Tibial nerve (tissue), 4 donors: Measurements from ENCODE around the gene INO80D. TPM values are rescaled to one million over a fixed set of nuclear protein-coding genes. Genes with fewer than 3 reads are reported as not detected.

Experiments used
- DNase-seq, 2 donors: peaks; one replicate each; pipeline ENCODE4 v3.0.0-alpha.2; 2019; ENCODE audit warnings: low spot score in 2 of 2
- H3K27ac ChIP-seq, 4 donors: fragments of 200-600 bp; sonication (generic) in 3 of 4; one replicate each; pipeline ENCODE4 v1.5.1; 2017 to 2019; ENCODE audit warnings: mild to moderate bottlenecking in 1 of 4
- H3K27me3 ChIP-seq, 2 donors: fragments of 200-600 bp; sonication (generic) in 1 of 2; one replicate each; pipeline versions ENCODE4 v1.5.1 to v1.6.0; 2017 to 2019
- H3K36me3 ChIP-seq, 3 donors: fragments of 200-600 bp; sonication (generic); one replicate each; pipeline ENCODE4 v1.5.1; 2018 to 2019
- H3K4me1 ChIP-seq, 4 donors: fragments of 200-600 bp; sonication (generic) in 3 of 4; one replicate each; pipeline ENCODE4 v1.5.1; 2017 to 2019
- H3K4me3 ChIP-seq, 4 donors: fragments of 200-600 bp; sonication (generic) in 3 of 4; one replicate each; pipeline ENCODE4 v1.5.1; 2017 to 2019; ENCODE audit warnings: mild to moderate bottlenecking in 1 of 4, moderate library complexity in 1 of 4
- H3K9me3 ChIP-seq, 4 donors: fragments of 200-600 bp; sonication (generic) in 3 of 4; one replicate each; pipeline ENCODE4 v1.5.1; 2017 to 2019
- EP300 ChIP-seq, 2 donors: sonication (generic); formaldehyde crosslinking; IDR thresholded peaks; one replicate each; pipeline ENCODE4 v1.6.1; 2017; ENCODE audit warnings: antibody characterized with exemption in 2 of 2, mild to moderate bottlenecking in 1 of 2
- POLR2A ChIP-seq, 2 donors: fragments of 450-650 bp; IDR thresholded peaks; one replicate each; pipeline ENCODE4 v1.6.1; 2017; ENCODE audit warnings: antibody characterized with exemption in 2 of 2, mild to moderate bottlenecking in 2 of 2, moderate library complexity in 2 of 2
- WGBS, 2 donors: methylation state at CpG; one replicate each; pipeline ENCODE4 v1.1.5; 2018; 5-methylcytosine and 5-hydroxymethylcytosine counted together
- total RNA-seq, 4 donors: library from RNA; depleted of rRNA; stranded (reverse); fragments of >200 nt; gene quantifications; one replicate each; pipeline ENCODE4 v1.1.0, GENCODE V29; 2016
- TF ChIP-seq, protein P1 (sequence below), 5 experiments: fragments of 200-600 bp in 3 of 5; fragments of 450-650 bp in 2 of 5; sonication (generic) in 3 of 5; IDR thresholded peaks; one replicate each; pipeline ENCODE4 v1.5.1; 2016 to 2019; ENCODE audit warnings: antibody characterized with exemption in 5 of 5, mild to moderate bottlenecking in 3 of 5, moderate library complexity in 2 of 5

Gene INO80D
- total RNA-seq, 4 donors from 2014 or later = 16.9 to 24.3 (median 20.6) TPM

DNA sequence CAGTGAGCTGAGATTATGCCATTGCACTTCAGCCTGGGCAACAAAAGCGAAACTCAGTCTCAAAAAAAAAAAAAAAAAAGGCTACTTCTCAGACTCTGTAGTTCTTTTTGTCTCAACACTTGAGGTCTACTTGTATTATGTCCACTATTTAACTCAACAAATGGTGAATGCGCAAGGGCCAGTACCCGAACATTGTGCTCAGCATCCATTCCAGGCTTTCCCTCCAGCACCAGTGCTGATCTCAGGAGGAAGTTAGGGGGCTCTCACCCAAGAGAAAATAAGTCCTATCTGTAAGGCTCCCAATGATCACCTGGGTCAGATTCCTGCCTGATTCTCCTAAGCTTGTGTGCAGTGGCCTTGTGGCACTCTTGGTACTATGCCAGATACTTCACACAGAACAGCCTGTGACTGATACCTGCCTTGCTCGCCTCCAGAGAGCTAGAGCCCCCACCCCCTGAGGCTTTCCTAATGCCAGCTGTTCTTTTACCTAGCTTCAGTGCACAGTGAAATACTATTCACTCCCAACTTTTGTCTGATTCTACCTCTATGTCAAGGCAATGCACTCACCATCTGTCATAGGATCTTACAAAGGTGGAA lies 74.9 kb downstream of the INO80D start:
- Histone ChIP-seq H3K27me3 (no peaks in the 10 kb centered on the region), H3K27ac (no peak overlapping the region), H3K9me3 (no peaks in the 10 kb centered on the region), H3K36me3 (peaks cover 0 to 73% (median 7%) of the 10 kb centered on the region in 3 donors), H3K4me3 (no peak overlapping the region), H3K4me1 (no peaks in the 10 kb centered on the region)
- TF ChIP-seq POLR2A (IDR thresholded peaks at IDR 0.05) = no peak
- TF ChIP-seq EP300 (IDR thresholded peaks at IDR 0.05) = no peak
- TF ChIP-seq, protein P1, sequence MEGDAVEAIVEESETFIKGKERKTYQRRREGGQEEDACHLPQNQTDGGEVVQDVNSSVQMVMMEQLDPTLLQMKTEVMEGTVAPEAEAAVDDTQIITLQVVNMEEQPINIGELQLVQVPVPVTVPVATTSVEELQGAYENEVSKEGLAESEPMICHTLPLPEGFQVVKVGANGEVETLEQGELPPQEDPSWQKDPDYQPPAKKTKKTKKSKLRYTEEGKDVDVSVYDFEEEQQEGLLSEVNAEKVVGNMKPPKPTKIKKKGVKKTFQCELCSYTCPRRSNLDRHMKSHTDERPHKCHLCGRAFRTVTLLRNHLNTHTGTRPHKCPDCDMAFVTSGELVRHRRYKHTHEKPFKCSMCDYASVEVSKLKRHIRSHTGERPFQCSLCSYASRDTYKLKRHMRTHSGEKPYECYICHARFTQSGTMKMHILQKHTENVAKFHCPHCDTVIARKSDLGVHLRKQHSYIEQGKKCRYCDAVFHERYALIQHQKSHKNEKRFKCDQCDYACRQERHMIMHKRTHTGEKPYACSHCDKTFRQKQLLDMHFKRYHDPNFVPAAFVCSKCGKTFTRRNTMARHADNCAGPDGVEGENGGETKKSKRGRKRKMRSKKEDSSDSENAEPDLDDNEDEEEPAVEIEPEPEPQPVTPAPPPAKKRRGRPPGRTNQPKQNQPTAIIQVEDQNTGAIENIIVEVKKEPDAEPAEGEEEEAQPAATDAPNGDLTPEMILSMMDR (IDR thresholded peaks at IDR 0.05) = no peak
- no peak for DNase-seq
- whole genome bisulfite sequencing, 2 donors = 93 to 96% methylated on average over 4 of the region's 4 CpGs

DNA sequence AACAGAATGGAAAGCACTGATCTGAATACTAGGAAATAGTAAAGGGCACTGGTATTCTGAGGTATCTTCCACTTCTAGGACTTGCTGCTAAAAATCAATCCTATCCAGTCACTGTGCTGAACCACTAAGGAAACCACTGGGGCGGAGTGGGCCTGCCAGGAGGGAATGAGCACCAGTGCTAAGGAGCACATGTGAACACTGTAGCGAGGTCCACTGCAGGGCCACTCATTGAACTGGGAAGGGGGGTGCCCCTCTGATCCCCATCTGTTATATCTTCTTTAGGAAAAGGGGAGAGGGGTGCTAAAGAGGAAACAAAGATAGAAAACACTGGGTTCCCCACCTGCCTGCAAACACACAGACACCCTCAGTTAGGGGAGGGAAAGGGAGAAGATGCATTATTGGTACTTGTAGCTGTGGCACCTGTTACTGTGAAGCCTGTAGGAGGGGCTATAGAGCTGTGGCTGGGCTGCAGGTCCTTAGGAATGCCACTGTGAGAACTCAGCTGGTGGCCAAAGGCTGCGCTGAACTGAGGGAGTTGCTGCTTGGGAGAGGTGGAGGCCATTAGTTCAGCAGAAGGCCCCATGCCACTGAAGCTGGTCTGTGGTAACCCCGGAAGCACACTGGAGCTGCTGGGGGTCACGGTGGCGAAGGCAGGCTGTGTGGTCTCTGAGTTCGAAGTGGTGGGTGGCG lies 81.8 kb downstream of the INO80D start:
- Histone ChIP-seq H3K27ac (no peak overlapping the region), H3K36me3 (peaks cover 0 to 68% (median 12%) of the 10 kb centered on the region in 3 donors), H3K4me1 (peaks cover 0 to 16% (median 3%) of the 10 kb centered on the region in 4 donors), H3K27me3 (no peaks in the 10 kb centered on the region), H3K9me3 (no peaks in the 10 kb centered on the region), H3K4me3 (no peak overlapping the region)
- 94% methylated on average over 8 of the region's 8 CpGs for WGBS, 2 donors
- TF ChIP-seq, protein P1 (IDR thresholded peaks at IDR 0.05) = peak in 1 of 5 experiments; percentile 5
- TF ChIP-seq EP300 (IDR thresholded peaks at IDR 0.05) (no peak), POLR2A (IDR thresholded peaks at IDR 0.05) (no peak)
- no peak for DNase-seq

DNA sequence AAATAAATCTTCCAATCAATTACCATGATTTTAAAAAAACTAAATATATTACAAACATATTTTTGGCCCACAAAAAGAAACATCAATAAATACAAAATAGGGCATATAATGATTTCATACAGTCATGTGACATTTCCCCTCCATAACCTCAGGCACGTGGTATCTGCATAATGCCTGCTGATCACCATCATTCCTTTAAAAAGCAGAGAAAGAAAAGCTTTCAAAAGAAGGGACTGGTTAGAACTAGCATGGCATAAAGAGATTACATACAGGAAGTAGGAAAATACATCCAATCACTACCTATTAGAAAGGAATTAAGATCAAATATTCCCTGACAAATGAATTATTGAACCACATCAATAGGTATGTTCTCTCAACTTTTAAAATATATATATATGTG lies 83.5 kb downstream of the INO80D start:
- H3K4me1 ChIP-seq = peaks cover 0 to 16% (median 3%) of the 10 kb centered on the region in 4 donors
- H3K4me3 ChIP-seq = no peak overlapping the region
- H3K27me3 ChIP-seq = no peaks in the 10 kb centered on the region
- WGBS, 2 donors = 29 to 34% methylated on average over 1 of the region's 1 CpG
- no peaks in the 10 kb centered on the region for H3K9me3 ChIP-seq
- H3K27ac ChIP-seq = no peak overlapping the region
- peaks cover 0 to 62% (median 12%) of the 10 kb centered on the region in 3 donors for H3K36me3 ChIP-seq
- DNase-seq = no peak
- TF ChIP-seq POLR2A (IDR thresholded peaks at IDR 0.05) (no peak), EP300 (IDR thresholded peaks at IDR 0.05) (no peak)
- TF ChIP-seq, protein P1 (IDR thresholded peaks at IDR 0.05) = no peak

DNA sequence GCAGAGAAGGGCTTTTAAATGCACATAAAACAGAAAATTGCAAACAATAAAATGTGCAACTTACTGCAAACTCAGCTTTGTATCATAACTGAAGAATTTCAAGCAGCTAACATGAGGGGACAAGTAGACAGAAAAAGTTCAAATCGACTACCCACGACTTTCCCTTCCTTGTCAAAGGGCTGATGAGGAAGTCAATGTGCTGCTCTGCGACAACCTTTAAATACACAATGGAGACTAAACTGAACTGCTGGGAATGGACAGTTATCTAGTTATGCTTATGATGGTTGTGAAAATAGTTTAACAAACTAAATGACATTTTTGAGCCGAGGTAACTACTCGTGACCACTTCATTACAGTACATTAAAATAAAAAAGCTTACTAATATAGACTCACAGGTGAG lies 84.1 kb downstream of the INO80D start:
- H3K36me3 ChIP-seq = peaks cover 0 to 57% (median 9%) of the 10 kb centered on the region in 3 donors
- no peak overlapping the region for H3K4me3 ChIP-seq
- WGBS, 2 donors = 37 to 49% methylated on average over 5 of the region's 5 CpGs
- no peaks in the 10 kb centered on the region for H3K9me3 ChIP-seq
- H3K27ac ChIP-seq = peak overlapping the region in 1 of 4 donors; percentile 5
- no peaks in the 10 kb centered on the region for H3K27me3 ChIP-seq
- no peak for TF ChIP-seq EP300 (IDR thresholded peaks at IDR 0.05)
- TF ChIP-seq, protein P1 (IDR thresholded peaks at IDR 0.05) = no peak
- TF ChIP-seq POLR2A (IDR thresholded peaks at IDR 0.05) = no peak
- peaks cover 0 to 16% (median 3%) of the 10 kb centered on the region in 4 donors for H3K4me1 ChIP-seq
- no peak for DNase-seq

DNA sequence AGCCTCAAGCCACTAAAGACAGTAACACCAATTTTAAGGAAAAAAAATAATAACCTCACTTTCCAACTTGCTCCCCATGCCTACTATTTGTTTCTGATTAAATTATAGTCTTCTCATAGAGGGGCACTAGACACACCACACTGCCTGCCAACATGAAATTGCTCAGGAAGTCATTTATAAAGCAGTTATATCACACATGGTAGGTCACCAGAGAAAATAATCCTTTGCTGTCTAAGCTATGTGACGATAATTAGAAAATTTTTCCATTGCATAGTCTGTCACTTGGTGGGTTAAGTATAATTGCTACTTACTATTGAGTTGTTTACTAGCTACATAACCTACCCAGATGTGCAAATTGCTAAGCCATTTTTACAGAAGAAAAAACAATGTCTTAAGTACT lies 85.2 kb downstream of the INO80D start:
- H3K36me3 ChIP-seq = peaks cover 0 to 45% (median 4%) of the 10 kb centered on the region in 3 donors
- H3K9me3 ChIP-seq = no peaks in the 10 kb centered on the region
- H3K4me1 ChIP-seq = peaks cover 0 to 16% (median 3%) of the 10 kb centered on the region in 4 donors
- no peak for DNase-seq
- H3K27ac ChIP-seq = no peak overlapping the region
- 69 to 72% methylated on average over 1 of the region's 1 CpG for WGBS, 2 donors
- TF ChIP-seq POLR2A (IDR thresholded peaks at IDR 0.05) = no peak
- no peak for TF ChIP-seq EP300 (IDR thresholded peaks at IDR 0.05)
- TF ChIP-seq, protein P1 (IDR thresholded peaks at IDR 0.05) = no peak
- no peak overlapping the region for H3K4me3 ChIP-seq
- H3K27me3 ChIP-seq = no peaks in the 10 kb centered on the region
